ENCODE measurements around the gene GCSAML. TPM values are rescaled to one million over a fixed set of nuclear protein-coding genes. Genes with fewer than 3 reads are reported as not detected.

The GCSAML gene
- total RNA-seq, 3 donors from 2014 or later = 0.15 to 1.3 TPM; not detected in 1

GRCh38 chr1:247605286-247605685 is 56.4 kb downstream of the GCSAML start, which contains the start of gene OR2G3:
TSS of gene OR2G3 (plus strand) at chr1:247605586. CDS start at chr1:247605586, 0 bp downstream.
- intact Hi-C loops (cut with DNase I; ENCODE audit: low total_unique reads) = no loop called here
- no peak for TF ChIP-seq POLR2A (IDR thresholded peaks at IDR 0.05)
- TF ChIP-seq POLR2AphosphoS5 (IDR thresholded peaks at IDR 0.05) = no peak
- TF ChIP-seq CTCF (IDR thresholded peaks at IDR 0.05) = no peak

DNA sequence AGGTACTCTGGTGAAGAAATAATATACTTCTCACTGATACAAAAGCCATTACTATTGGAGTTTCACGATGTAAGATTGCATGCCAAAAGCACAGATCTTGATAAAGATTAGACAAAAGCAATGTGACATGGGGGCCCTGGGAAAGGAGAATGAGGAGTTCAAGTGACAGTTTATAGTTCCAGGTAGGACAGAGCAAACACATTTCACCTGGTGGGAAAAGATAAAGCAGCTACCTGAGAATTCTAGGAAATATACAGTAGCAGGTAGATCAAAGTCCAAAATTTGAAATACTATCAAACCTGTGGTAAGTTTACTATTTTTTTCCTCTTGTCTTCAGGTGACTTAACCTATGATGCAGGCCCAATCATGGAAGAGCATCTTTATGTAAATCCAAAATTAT is 64.5 kb downstream of the GCSAML start:
- H3K4me3 ChIP-seq = no peak overlapping the region
- intact Hi-C loops (cut with DNase I; ENCODE audit: low total_unique reads) = no loop called here
- TF ChIP-seq CTCF (IDR thresholded peaks at IDR 0.05) (no peak), POLR2A (IDR thresholded peaks at IDR 0.05) (no peak), POLR2AphosphoS5 (IDR thresholded peaks at IDR 0.05) (no peak)
- no peaks in the 10 kb centered on the region for H3K4me1 ChIP-seq
- H3K9me3 ChIP-seq = no peaks in the 10 kb centered on the region
- H3K27ac ChIP-seq = no peak overlapping the region
- no peak for DNase-seq (ENCODE audit: low spot score in 2 of 2)
- H3K27me3 ChIP-seq = no peaks in the 10 kb centered on the region
- no peaks in the 10 kb centered on the region for H3K36me3 ChIP-seq

More at GRCh38 chr1:247605286-247605685, 56.4 kb downstream of the GCSAML start, which contains the start of gene OR2G3:
- no peaks in the 10 kb centered on the region for H3K27me3 ChIP-seq
- no peak within 1 kb of the TSS for H3K4me3 ChIP-seq
- H3K9me3 ChIP-seq = no peaks in the 10 kb centered on the region
- H3K4me1 ChIP-seq = no peaks in the 10 kb centered on the region
- DNase-seq (ENCODE audit: low spot score in 2 of 2) = no peak
- H3K27ac ChIP-seq = no peak within 1 kb of the TSS
- no peaks in the 10 kb centered on the region for H3K36me3 ChIP-seq

- DNase-seq (ENCODE audit: low spot score in 2 of 2) = no peak
- Histone ChIP-seq H3K4me1 (no peaks in the 10 kb centered on the region), H3K9me3 (no peaks in the 10 kb centered on the region), H3K36me3 (no peaks in the 10 kb centered on the region), H3K4me3 (no peak overlapping the region), H3K27ac (no peak overlapping the region), H3K27me3 (no peaks in the 10 kb centered on the region)
- TF ChIP-seq POLR2AphosphoS5 (IDR thresholded peaks at IDR 0.05) = no peak
- no peak for TF ChIP-seq POLR2A (IDR thresholded peaks at IDR 0.05)
- TF ChIP-seq CTCF (IDR thresholded peaks at IDR 0.05) = no peak
- intact Hi-C loops (cut with DNase I; ENCODE audit: low total_unique reads) = no loop called here
Measured at GRCh38 chr1:247614625-247615024, 65.7 kb downstream of the GCSAML start.

Other genes starting within 250 kb of the GCSAML start
- 10 to 100 TPM; 29.4 to 39.4 (median 31.1) TPM for gene ZNF496, start 217.3 kb upstream of the GCSAML start, total RNA-seq
- gene NLRP3, start 133.0 kb upstream of the GCSAML start, total RNA-seq = 1 to 10 TPM in 2 of 3 donors, under 1 TPM in 1; 0.66 to 7.8 (median 3.2) TPM
- gene OR2B11, start 91.0 kb upstream of the GCSAML start, total RNA-seq = not detected
- gene OR2C3, start 12.7 kb upstream of the GCSAML start, total RNA-seq = not detected
- gene OR2G2, start 39.2 kb downstream of the GCSAML start, total RNA-seq = not detected
- gene OR2G3, start 56.5 kb downstream of the GCSAML start, total RNA-seq = not detected
- gene OR13G1, start 130.6 kb downstream of the GCSAML start, total RNA-seq = not detected
- not detected for gene OR6F1, start 167.5 kb downstream of the GCSAML start, total RNA-seq
- 1 to 10 TPM in 2 of 3 donors, not detected in 1; 1.0 to 1.3 TPM for gene OR14K1, start 189.5 kb downstream of the GCSAML start, total RNA-seq
- not detected for gene OR14A2, start 199.0 kb downstream of the GCSAML start, total RNA-seq
- not detected for gene OR1C1, start 211.4 kb downstream of the GCSAML start, total RNA-seq

Data from breast epithelium (tissue), 4 donors.